Measurements from ENCODE around the gene CHRND.

DNA sequence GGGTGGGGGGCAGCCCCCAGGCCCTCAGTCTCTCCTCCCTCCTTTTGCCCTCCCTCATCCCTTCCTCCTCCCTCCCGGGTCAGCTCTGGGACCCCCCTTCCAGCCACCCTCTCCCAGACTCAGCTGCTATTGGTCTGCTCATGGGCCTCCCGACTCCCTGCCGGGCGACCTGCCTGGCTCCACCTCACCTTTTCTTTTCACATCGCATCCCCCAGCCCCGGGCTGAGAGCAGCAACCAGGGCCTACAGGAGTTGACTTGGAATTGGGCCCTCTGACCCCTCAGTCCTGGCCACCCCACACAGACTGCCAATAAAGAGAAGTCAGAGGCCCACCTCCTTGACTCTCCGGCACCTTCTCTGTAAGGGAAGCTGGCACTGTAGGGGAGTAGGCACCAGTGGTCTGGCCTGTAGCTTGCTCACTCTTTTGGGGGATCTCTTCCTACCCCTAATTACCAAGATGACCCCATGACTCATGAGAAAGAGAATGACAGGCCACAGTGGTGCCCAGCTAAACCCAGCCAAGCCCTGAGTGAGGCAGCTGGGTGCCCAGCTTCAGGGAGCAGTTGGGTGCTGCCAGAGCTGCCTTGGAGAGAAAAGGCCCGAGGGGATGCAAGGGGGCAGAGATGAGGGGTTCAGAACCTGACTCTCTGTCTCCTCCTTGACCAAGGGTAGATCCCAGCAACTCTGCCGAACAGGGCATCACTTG lies 36.3 kb upstream of the CHRND start:
- TF ChIP-seq, protein P1, sequence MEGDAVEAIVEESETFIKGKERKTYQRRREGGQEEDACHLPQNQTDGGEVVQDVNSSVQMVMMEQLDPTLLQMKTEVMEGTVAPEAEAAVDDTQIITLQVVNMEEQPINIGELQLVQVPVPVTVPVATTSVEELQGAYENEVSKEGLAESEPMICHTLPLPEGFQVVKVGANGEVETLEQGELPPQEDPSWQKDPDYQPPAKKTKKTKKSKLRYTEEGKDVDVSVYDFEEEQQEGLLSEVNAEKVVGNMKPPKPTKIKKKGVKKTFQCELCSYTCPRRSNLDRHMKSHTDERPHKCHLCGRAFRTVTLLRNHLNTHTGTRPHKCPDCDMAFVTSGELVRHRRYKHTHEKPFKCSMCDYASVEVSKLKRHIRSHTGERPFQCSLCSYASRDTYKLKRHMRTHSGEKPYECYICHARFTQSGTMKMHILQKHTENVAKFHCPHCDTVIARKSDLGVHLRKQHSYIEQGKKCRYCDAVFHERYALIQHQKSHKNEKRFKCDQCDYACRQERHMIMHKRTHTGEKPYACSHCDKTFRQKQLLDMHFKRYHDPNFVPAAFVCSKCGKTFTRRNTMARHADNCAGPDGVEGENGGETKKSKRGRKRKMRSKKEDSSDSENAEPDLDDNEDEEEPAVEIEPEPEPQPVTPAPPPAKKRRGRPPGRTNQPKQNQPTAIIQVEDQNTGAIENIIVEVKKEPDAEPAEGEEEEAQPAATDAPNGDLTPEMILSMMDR (conservative IDR thresholded peaks at IDR 0.05; ENCODE audit: low read depth, low read length) = no peak
- TF ChIP-seq, protein P2, sequence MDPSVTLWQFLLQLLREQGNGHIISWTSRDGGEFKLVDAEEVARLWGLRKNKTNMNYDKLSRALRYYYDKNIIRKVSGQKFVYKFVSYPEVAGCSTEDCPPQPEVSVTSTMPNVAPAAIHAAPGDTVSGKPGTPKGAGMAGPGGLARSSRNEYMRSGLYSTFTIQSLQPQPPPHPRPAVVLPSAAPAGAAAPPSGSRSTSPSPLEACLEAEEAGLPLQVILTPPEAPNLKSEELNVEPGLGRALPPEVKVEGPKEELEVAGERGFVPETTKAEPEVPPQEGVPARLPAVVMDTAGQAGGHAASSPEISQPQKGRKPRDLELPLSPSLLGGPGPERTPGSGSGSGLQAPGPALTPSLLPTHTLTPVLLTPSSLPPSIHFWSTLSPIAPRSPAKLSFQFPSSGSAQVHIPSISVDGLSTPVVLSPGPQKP (IDR thresholded peaks at IDR 0.05; ENCODE audit: borderline replicate concordance, low read depth, low read length) = no peak
- TF ChIP-seq POLR2A (IDR thresholded peaks at IDR 0.05; ENCODE audit: low read depth, low read length) (no peak), CEBPB (IDR thresholded peaks at IDR 0.05; ENCODE audit: low read depth, low read length) (no peak), MAZ (IDR thresholded peaks at IDR 0.05; ENCODE audit: borderline replicate concordance, low read depth, low read length) (no peak), NFE2L2 (IDR thresholded peaks at IDR 0.05; ENCODE audit: low read depth, low read length) (no peak), RFX5 (IDR thresholded peaks at IDR 0.05; ENCODE audit: low read depth, low read length) (no peak), MAFK (IDR thresholded peaks at IDR 0.05; ENCODE audit: low read depth, low read length) (no peak), RCOR1 (IDR thresholded peaks at IDR 0.05; ENCODE audit: insufficient replicate concordance, low read length) (no peak), SMC3 (IDR thresholded peaks at IDR 0.05; ENCODE audit: low read depth, low read length) (no peak), FOS (IDR thresholded peaks at IDR 0.05; ENCODE audit: low read depth, low read length) (no peak), MXI1 (IDR thresholded peaks at IDR 0.05; ENCODE audit: borderline replicate concordance, low read depth, low read length) (no peak)
- TF ChIP-seq, protein P3, sequence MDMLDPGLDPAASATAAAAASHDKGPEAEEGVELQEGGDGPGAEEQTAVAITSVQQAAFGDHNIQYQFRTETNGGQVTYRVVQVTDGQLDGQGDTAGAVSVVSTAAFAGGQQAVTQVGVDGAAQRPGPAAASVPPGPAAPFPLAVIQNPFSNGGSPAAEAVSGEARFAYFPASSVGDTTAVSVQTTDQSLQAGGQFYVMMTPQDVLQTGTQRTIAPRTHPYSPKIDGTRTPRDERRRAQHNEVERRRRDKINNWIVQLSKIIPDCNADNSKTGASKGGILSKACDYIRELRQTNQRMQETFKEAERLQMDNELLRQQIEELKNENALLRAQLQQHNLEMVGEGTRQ (IDR thresholded peaks at IDR 0.05; ENCODE audit: low read depth, low read length) = no peak
